WTC11 (cell line): ENCODE measurements around the gene PDYN. TPM values are rescaled to one million over a fixed set of nuclear protein-coding genes. Genes with fewer than 3 reads are reported as not detected.

Experiments
- ATAC-seq: fragments of 200-7000 bp; cut with Tn5 transposase; 2 replicates; pipeline ENCODE4 v1.10.0; 2021; ENCODE audit warnings: mild to moderate bottlenecking, moderate library complexity
- CTCF ChIA-PET: fragments of 300-600 bp; sonication (Branson Sonifier 250); formaldehyde crosslinking; loops from one replicate; lab custom pipeline; 2021; ENCODE audit warnings: antibody characterized with exemption; lab: Charles Lee
- POLR2A ChIA-PET: fragments of 350-600 bp; sonication (Branson Sonifier 250); formaldehyde crosslinking; loops from one replicate; lab custom pipeline; 2021; ENCODE audit warnings: antibody characterized with exemption; lab: Charles Lee
- DNase-seq: peaks from one replicate; pipeline ENCODE4 v3.0.0; 2021; ENCODE audit warnings: low spot score
- H3K27ac Mint-ChIP-seq: 2 replicates; pipeline ENCODE4 v1.8.0; 2021; ENCODE audit warnings: mixed read lengths
- H3K27me3 Mint-ChIP-seq: 2 replicates; pipeline ENCODE4 v1.8.0; 2021; ENCODE audit warnings: low read depth, mild to moderate bottlenecking, moderate library complexity, mixed read lengths
- H3K36me3 Mint-ChIP-seq: 2 replicates; pipeline ENCODE4 v1.8.0; 2021; ENCODE audit warnings: mixed read lengths
- H3K4me1 Mint-ChIP-seq: 2 replicates; pipeline ENCODE4 v1.8.0; 2022; ENCODE audit warnings: mixed read lengths
- H3K4me3 Mint-ChIP-seq: 2 replicates; pipeline ENCODE4 v1.8.0; 2021; ENCODE audit warnings: mild to moderate bottlenecking, moderate library complexity, mixed read lengths
- H3K9me3 Mint-ChIP-seq: 2 replicates; pipeline ENCODE4 v1.8.0; 2021; ENCODE audit warnings: mixed read lengths
- ATF1 ChIP-seq: sonication (generic); formaldehyde crosslinking; IDR thresholded peaks from 2 replicates; pipeline ENCODE4 v1.8.1; 2023; ENCODE audit warnings: mild to moderate bottlenecking, moderate library complexity, missing genetic modification reagents
- CREB1 ChIP-seq: sonication (generic); formaldehyde crosslinking; IDR thresholded peaks from 2 replicates; pipeline ENCODE4 v1.8.0; 2023; ENCODE audit warnings: mild to moderate bottlenecking, missing genetic modification reagents
- CREM ChIP-seq: sonication (generic); formaldehyde crosslinking; IDR thresholded peaks from 2 replicates; pipeline ENCODE4 v1.8.1; 2022; ENCODE audit warnings: mild to moderate bottlenecking, missing genetic modification reagents, moderate library complexity
- EMX1 ChIP-seq: fragments of 250-450 bp; sonication (Bioruptor Pico); IDR thresholded peaks from 2 replicates; pipeline ENCODE4 v1.8.0; 2021; ENCODE audit warnings: mild to moderate bottlenecking
- FOXP1 ChIP-seq: sonication (generic); formaldehyde crosslinking; IDR thresholded peaks from 2 replicates; pipeline ENCODE4 v1.8.0; 2022; ENCODE audit warnings: missing genetic modification reagents, mild to moderate bottlenecking, moderate library complexity, borderline replicate concordance
- FOXP4 ChIP-seq: sonication (generic); formaldehyde crosslinking; IDR thresholded peaks from 2 replicates; pipeline ENCODE4 v1.8.0; 2022; ENCODE audit warnings: mild to moderate bottlenecking, missing genetic modification reagents
- KAT7 ChIP-seq: sonication (generic); formaldehyde crosslinking; IDR thresholded peaks from 2 replicates; pipeline ENCODE4 v1.8.1; 2023; ENCODE audit warnings: missing genetic modification reagents, mild to moderate bottlenecking, borderline replicate concordance
- OVOL2 ChIP-seq: fragments of 250-450 bp; sonication (Bioruptor Pico); IDR thresholded peaks from 2 replicates; pipeline ENCODE4 v1.9.0; 2021; ENCODE audit warnings: mild to moderate bottlenecking, borderline replicate concordance
- PREB ChIP-seq: sonication (generic); formaldehyde crosslinking; IDR thresholded peaks from 2 replicates; pipeline ENCODE4 v1.8.1; 2022; ENCODE audit warnings: mild to moderate bottlenecking, missing genetic modification reagents, moderate library complexity, borderline replicate concordance
- SMAD3 ChIP-seq: sonication (generic); formaldehyde crosslinking; IDR thresholded peaks from 2 replicates; pipeline ENCODE4 v1.8.0; 2022; ENCODE audit warnings: missing genetic modification reagents, mild to moderate bottlenecking, borderline replicate concordance
- SMAD4 ChIP-seq: sonication (generic); formaldehyde crosslinking; IDR thresholded peaks from 2 replicates; pipeline ENCODE4 v1.8.0; 2022; ENCODE audit warnings: mild to moderate bottlenecking, missing genetic modification reagents
- ZNF121 ChIP-seq: sonication (generic); formaldehyde crosslinking; IDR thresholded peaks from 2 replicates; pipeline ENCODE4 v1.8.0; 2023; ENCODE audit warnings: missing genetic modification reagents
- ZNF317 ChIP-seq: sonication (generic); formaldehyde crosslinking; IDR thresholded peaks from 2 replicates; pipeline ENCODE4 v1.8.1; 2023; ENCODE audit warnings: low read depth, mild to moderate bottlenecking, moderate library complexity, missing genetic modification reagents, borderline replicate concordance
- ZNF416 ChIP-seq: fragments of 250-450 bp; sonication (Bioruptor Pico); IDR thresholded peaks from 2 replicates; pipeline ENCODE4 v1.9.0; 2021; ENCODE audit warnings: mild to moderate bottlenecking, inconsistent platforms
- ZNF423 ChIP-seq: fragments of 250-450 bp; sonication (Bioruptor Pico); IDR thresholded peaks from 2 replicates; pipeline ENCODE4 v2.1.2; 2022; ENCODE audit warnings: mild to moderate bottlenecking, moderate library complexity
- ZSCAN18 ChIP-seq: fragments of 250-450 bp; sonication (Bioruptor Pico); IDR thresholded peaks from 2 replicates; pipeline ENCODE4 v2.1.2; 2022; ENCODE audit warnings: mild to moderate bottlenecking, moderate library complexity
- total RNA-seq: library from RNA; stranded (reverse); gene quantifications from 3 replicates; pipeline ENCODE4 v1.2.3, GENCODE V29; 2021
- TF ChIP-seq, protein P1 (sequence below): sonication (generic); formaldehyde crosslinking; conservative IDR thresholded peaks from 2 replicates; pipeline ENCODE4 v1.8.1; 2022; ENCODE audit warnings: mild to moderate bottlenecking, missing genetic modification reagents
- TF ChIP-seq, protein P2 (sequence below): sonication (generic); formaldehyde crosslinking; IDR thresholded peaks from 2 replicates; pipeline ENCODE4 v1.8.0; 2022; ENCODE audit warnings: mild to moderate bottlenecking, missing genetic modification reagents

Gene PDYN
- total RNA-seq, 1 experiment from 2014 or later = 0.28 TPM

DNA sequence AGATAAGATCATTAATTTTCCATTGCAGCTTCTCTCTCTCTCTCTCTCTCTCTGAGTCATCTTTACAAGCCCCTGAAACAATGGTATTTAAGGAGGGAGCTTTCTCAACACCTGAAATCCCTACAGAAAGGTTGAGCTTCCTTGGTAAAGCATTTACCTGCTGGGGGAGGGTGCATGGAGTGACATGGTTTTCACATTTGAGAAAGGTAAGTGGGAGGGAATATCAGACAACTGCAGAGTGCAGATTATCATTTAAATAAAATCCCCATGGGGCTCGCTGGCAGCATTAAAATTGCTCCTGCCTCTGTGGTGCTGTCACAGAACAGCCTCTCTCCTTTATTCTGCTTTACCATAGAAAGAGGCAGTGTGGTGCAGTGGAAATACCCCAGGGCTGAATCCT lies 10.3 kb upstream of the PDYN start:
- DNase-seq (no peak), ATAC-seq (no peak)
- H3K4me1 Mint-ChIP-seq = peaks cover 10% of the 10 kb centered on the region; the same call in 1 of the 2 replicates
- POLR2A ChIA-PET = no interaction called here
- TF ChIP-seq FOXP1 (CRISPR knock-in tag) = no peak
- TF ChIP-seq SMAD3 (CRISPR knock-in tag) = no peak
- no peak for TF ChIP-seq EMX1 (CRISPR knock-in tag)
- TF ChIP-seq, protein P1, sequence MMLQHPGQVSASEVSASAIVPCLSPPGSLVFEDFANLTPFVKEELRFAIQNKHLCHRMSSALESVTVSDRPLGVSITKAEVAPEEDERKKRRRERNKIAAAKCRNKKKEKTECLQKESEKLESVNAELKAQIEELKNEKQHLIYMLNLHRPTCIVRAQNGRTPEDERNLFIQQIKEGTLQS (CRISPR knock-in tag) = no peak
- TF ChIP-seq OVOL2 = no peak
- TF ChIP-seq FOXP4 (CRISPR knock-in tag) = no peak
- TF ChIP-seq ZNF423 = no peak
- TF ChIP-seq CREB1 = no peak
- no peak for TF ChIP-seq ATF1 (CRISPR knock-in tag)
- TF ChIP-seq PREB = no peak
- TF ChIP-seq, all 79 proteins: peak for 0
- Mint-ChIP-seq H3K27ac (no peak overlapping the region), H3K27me3 (peaks cover 12% of the 10 kb centered on the region), H3K9me3 (no peaks in the 10 kb centered on the region), H3K36me3 (no peaks in the 10 kb centered on the region), H3K4me3 (no peak overlapping the region)
- CTCF ChIA-PET = no interaction called here

DNA sequence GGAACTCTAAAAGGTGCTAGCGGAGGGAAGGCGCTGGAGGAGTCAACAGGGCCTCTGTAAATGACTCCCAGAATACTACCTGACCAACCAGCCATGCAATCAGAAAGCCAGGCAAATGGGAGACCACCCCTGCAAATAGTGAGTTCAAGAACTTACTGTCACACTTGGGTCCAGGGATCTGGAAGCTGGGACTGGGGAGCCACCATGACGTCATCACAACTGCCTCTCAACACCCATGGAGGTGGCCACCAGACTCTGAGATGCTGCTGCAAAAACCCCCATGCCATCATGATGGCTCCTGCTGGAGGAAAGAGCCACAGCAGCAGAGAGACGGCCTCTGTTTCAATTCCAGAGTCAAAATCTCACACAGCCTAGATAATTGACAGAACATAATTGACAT lies 8.5 kb upstream of the PDYN start:
- peaks cover 12% of the 10 kb centered on the region for H3K27me3 Mint-ChIP-seq

GRCh38 chr20:2001119-2001518 lies 7.3 kb upstream of the PDYN start:
- POLR2A ChIA-PET = interaction anchor here (0.9 kb wide), 1 partner anchor 43 kb away, joined by 3 read pairs; no protein-coding TSS in a partner anchor
- TF ChIP-seq ZNF416 (CRISPR knock-in tag) = no peak
- no peak for TF ChIP-seq ZNF121
- no peak for TF ChIP-seq KAT7
- TF ChIP-seq, all 79 proteins: peak for 0
- Mint-ChIP-seq H3K4me3 (no peak overlapping the region), H3K27me3 (peaks cover 5% of the 10 kb centered on the region; the same call in 1 of the 2 replicates), H3K27ac (no peak overlapping the region), H3K9me3 (no peaks in the 10 kb centered on the region), H3K4me1 (peaks cover 12% of the 10 kb centered on the region), H3K36me3 (no peaks in the 10 kb centered on the region)
- CTCF ChIA-PET = interaction anchor here (1.5 to 1.7 kb wide), 2 partner anchors 92 to 171 kb away, joined by 4 read pairs; no protein-coding TSS in a partner anchor
- no peak for DNase-seq
- no peak for ATAC-seq

More for the DNA sequence above, 8.5 kb upstream of the PDYN start:
- Mint-ChIP-seq H3K27ac (no peak overlapping the region), H3K4me3 (no peak overlapping the region), H3K9me3 (no peaks in the 10 kb centered on the region), H3K36me3 (no peaks in the 10 kb centered on the region), H3K4me1 (peaks cover 18% of the 10 kb centered on the region)
- ATAC-seq (no peak), DNase-seq (no peak)
- ChIA-PET CTCF (interaction anchor here (0.7 to 1.7 kb wide), 2 partner anchors 9 to 91 kb away, joined by 4 read pairs; no protein-coding TSS in a partner anchor), POLR2A (interaction anchor here (0.9 kb wide), 1 partner anchor 42 kb away, joined by 3 read pairs; no protein-coding TSS in a partner anchor)
- TF ChIP-seq EMX1 (CRISPR knock-in tag) = no peak
- TF ChIP-seq, protein P2, sequence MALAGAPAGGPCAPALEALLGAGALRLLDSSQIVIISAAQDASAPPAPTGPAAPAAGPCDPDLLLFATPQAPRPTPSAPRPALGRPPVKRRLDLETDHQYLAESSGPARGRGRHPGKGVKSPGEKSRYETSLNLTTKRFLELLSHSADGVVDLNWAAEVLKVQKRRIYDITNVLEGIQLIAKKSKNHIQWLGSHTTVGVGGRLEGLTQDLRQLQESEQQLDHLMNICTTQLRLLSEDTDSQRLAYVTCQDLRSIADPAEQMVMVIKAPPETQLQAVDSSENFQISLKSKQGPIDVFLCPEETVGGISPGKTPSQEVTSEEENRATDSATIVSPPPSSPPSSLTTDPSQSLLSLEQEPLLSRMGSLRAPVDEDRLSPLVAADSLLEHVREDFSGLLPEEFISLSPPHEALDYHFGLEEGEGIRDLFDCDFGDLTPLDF (CRISPR knock-in tag) = no peak
- no peak for TF ChIP-seq SMAD4 (CRISPR knock-in tag)
- TF ChIP-seq CREM = no peak
- TF ChIP-seq ZSCAN18 (CRISPR knock-in tag) = no peak
- no peak for TF ChIP-seq ZNF317 (CRISPR knock-in tag)
